WTC11 (cell line): ENCODE measurements around the gene DAD1. TPM values are rescaled to one million over a fixed set of nuclear protein-coding genes. Genes with fewer than 3 reads are reported as not detected.
"Not testable (repeated sequence)": the region's sequence is repeated elsewhere in the genome, so short reads cannot be mapped to it uniquely, and the experiment has no call there.

ENCODE experiments used
- ATAC-seq: fragments of 200-7000 bp; cut with Tn5 transposase; 2 replicates; pipeline ENCODE4 v1.10.0; 2021; ENCODE audit warnings: mild to moderate bottlenecking, moderate library complexity
- CTCF ChIA-PET: fragments of 300-600 bp; sonication (Branson Sonifier 250); formaldehyde crosslinking; loops from one replicate; lab custom pipeline; 2021; ENCODE audit warnings: antibody characterized with exemption; lab: Charles Lee
- POLR2A ChIA-PET: fragments of 350-600 bp; sonication (Branson Sonifier 250); formaldehyde crosslinking; loops from one replicate; lab custom pipeline; 2021; ENCODE audit warnings: antibody characterized with exemption; lab: Charles Lee
- DNase-seq: peaks from one replicate; pipeline ENCODE4 v3.0.0; 2021; ENCODE audit warnings: low spot score
- H3K27ac Mint-ChIP-seq: 2 replicates; pipeline ENCODE4 v1.8.0; 2021; ENCODE audit warnings: mixed read lengths
- H3K27me3 Mint-ChIP-seq: 2 replicates; pipeline ENCODE4 v1.8.0; 2021; ENCODE audit warnings: low read depth, mild to moderate bottlenecking, moderate library complexity, mixed read lengths
- H3K36me3 Mint-ChIP-seq: 2 replicates; pipeline ENCODE4 v1.8.0; 2021; ENCODE audit warnings: mixed read lengths
- H3K4me1 Mint-ChIP-seq: 2 replicates; pipeline ENCODE4 v1.8.0; 2022; ENCODE audit warnings: mixed read lengths
- H3K4me3 Mint-ChIP-seq: 2 replicates; pipeline ENCODE4 v1.8.0; 2021; ENCODE audit warnings: mild to moderate bottlenecking, moderate library complexity, mixed read lengths
- H3K9me3 Mint-ChIP-seq: 2 replicates; pipeline ENCODE4 v1.8.0; 2021; ENCODE audit warnings: mixed read lengths
- CREB1 ChIP-seq: sonication (generic); formaldehyde crosslinking; IDR thresholded peaks from 2 replicates; pipeline ENCODE4 v1.8.0; 2023; ENCODE audit warnings: mild to moderate bottlenecking, missing genetic modification reagents
- CREM ChIP-seq: sonication (generic); formaldehyde crosslinking; IDR thresholded peaks from 2 replicates; pipeline ENCODE4 v1.8.1; 2022; ENCODE audit warnings: mild to moderate bottlenecking, missing genetic modification reagents, moderate library complexity
- IRF2 ChIP-seq: sonication (generic); formaldehyde crosslinking; IDR thresholded peaks from 2 replicates; pipeline ENCODE4 v1.8.0; 2022; ENCODE audit warnings: low read depth, missing genetic modification reagents, borderline replicate concordance
- KAT7 ChIP-seq: sonication (generic); formaldehyde crosslinking; IDR thresholded peaks from 2 replicates; pipeline ENCODE4 v1.8.1; 2023; ENCODE audit warnings: missing genetic modification reagents, mild to moderate bottlenecking, borderline replicate concordance
- PRRX2 ChIP-seq: fragments of 250-450 bp; sonication (Bioruptor Pico); IDR thresholded peaks from 2 replicates; pipeline ENCODE4 v1.8.0; 2021; ENCODE audit warnings: mild to moderate bottlenecking
- SMAD4 ChIP-seq: sonication (generic); formaldehyde crosslinking; IDR thresholded peaks from 2 replicates; pipeline ENCODE4 v1.8.0; 2022; ENCODE audit warnings: mild to moderate bottlenecking, missing genetic modification reagents
- SOX15 ChIP-seq: fragments of 250-450 bp; sonication (Bioruptor Pico); IDR thresholded peaks from 2 replicates; pipeline ENCODE4 v1.9.0; 2021; ENCODE audit warnings: mild to moderate bottlenecking
- ZNF121 ChIP-seq: sonication (generic); formaldehyde crosslinking; IDR thresholded peaks from 2 replicates; pipeline ENCODE4 v1.8.0; 2023; ENCODE audit warnings: missing genetic modification reagents
- total RNA-seq: library from RNA; stranded (reverse); gene quantifications from 3 replicates; pipeline ENCODE4 v1.2.3, GENCODE V29; 2021
- TF ChIP-seq, protein P1 (sequence below): sonication (generic); formaldehyde crosslinking; IDR thresholded peaks from 2 replicates; pipeline ENCODE4 v1.8.0; 2023; ENCODE audit warnings: mild to moderate bottlenecking, missing genetic modification reagents
- TF ChIP-seq, protein P2 (sequence below): fragments of 250-450 bp; sonication (Bioruptor Pico); IDR thresholded peaks from 2 replicates; pipeline ENCODE4 v1.9.0; 2021; ENCODE audit warnings: moderate library complexity, mild to moderate bottlenecking, inconsistent platforms, borderline replicate concordance
- TF ChIP-seq, protein P3 (sequence below): sonication (generic); formaldehyde crosslinking; IDR thresholded peaks from 2 replicates; pipeline ENCODE4 v1.8.0; 2023; ENCODE audit warnings: missing genetic modification reagents, mild to moderate bottlenecking, borderline replicate concordance
- TF ChIP-seq, protein P4 (sequence below): fragments of 250-450 bp; sonication (Bioruptor Pico); IDR thresholded peaks from 2 replicates; pipeline ENCODE4 v1.9.0; 2021; ENCODE audit warnings: mild to moderate bottlenecking, borderline replicate concordance
- TF ChIP-seq, protein P5 (sequence below): fragments of 250-450 bp; sonication (Bioruptor Pico); IDR thresholded peaks from 2 replicates; pipeline ENCODE4 v2.1.2; 2022; ENCODE audit warnings: mild to moderate bottlenecking, moderate library complexity

Gene DAD1
- total RNA-seq, 1 experiment from 2014 or later: 125 TPM

DNA sequence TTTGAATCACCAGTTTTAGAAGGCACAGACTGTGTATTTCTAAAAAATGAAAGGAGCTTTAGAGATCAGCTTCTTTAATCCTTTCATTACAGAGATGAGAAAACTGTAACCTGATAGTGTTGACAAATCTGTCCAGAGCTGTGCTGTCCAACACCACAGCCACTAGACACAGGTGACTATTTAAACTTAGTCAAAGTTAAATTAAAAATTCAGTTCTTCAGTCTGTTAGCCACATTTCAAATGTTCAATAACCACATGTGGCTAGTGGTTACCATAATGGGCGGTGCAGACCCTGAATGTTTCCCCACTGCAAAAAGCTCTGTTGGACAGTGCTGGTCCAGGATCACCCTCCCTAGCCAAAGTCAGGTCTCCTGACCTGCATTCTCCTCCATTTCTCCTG lies 21.6 kb downstream of the DAD1 start:
- Mint-ChIP-seq H3K9me3 (no peaks in the 10 kb centered on the region), H3K36me3 (peaks cover 32% of the 10 kb centered on the region), H3K4me1 (peaks cover 17% of the 10 kb centered on the region), H3K27ac (no peak overlapping the region), H3K4me3 (no peak overlapping the region), H3K27me3 (no peaks in the 10 kb centered on the region)
- no peak for DNase-seq
- ChIA-PET POLR2A (no interaction called here), CTCF (interaction anchor here (1.2 kb wide), 1 partner anchor 9 kb away, joined by 3 read pairs; no protein-coding TSS in a partner anchor)
- TF ChIP-seq, protein P1, sequence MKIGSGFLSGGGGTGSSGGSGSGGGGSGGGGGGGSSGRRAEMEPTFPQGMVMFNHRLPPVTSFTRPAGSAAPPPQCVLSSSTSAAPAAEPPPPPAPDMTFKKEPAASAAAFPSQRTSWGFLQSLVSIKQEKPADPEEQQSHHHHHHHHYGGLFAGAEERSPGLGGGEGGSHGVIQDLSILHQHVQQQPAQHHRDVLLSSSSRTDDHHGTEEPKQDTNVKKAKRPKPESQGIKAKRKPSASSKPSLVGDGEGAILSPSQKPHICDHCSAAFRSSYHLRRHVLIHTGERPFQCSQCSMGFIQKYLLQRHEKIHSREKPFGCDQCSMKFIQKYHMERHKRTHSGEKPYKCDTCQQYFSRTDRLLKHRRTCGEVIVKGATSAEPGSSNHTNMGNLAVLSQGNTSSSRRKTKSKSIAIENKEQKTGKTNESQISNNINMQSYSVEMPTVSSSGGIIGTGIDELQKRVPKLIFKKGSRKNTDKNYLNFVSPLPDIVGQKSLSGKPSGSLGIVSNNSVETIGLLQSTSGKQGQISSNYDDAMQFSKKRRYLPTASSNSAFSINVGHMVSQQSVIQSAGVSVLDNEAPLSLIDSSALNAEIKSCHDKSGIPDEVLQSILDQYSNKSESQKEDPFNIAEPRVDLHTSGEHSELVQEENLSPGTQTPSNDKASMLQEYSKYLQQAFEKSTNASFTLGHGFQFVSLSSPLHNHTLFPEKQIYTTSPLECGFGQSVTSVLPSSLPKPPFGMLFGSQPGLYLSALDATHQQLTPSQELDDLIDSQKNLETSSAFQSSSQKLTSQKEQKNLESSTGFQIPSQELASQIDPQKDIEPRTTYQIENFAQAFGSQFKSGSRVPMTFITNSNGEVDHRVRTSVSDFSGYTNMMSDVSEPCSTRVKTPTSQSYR (CRISPR knock-in tag): no peak
- TF ChIP-seq KAT7 (CRISPR knock-in tag) (no peak), SOX15 (no peak)
- TF ChIP-seq, protein P2, sequence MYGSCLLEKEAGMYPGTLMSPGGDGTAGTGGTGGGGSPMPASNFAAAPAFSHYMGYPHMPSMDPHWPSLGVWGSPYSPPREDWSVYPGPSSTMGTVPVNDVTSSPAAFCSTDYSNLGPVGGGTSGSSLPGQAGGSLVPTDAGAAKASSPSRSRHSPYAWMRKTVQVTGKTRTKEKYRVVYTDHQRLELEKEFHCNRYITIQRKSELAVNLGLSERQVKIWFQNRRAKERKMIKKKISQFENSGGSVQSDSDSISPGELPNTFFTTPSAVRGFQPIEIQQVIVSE: no peak
- ATAC-seq: no peak

DNA sequence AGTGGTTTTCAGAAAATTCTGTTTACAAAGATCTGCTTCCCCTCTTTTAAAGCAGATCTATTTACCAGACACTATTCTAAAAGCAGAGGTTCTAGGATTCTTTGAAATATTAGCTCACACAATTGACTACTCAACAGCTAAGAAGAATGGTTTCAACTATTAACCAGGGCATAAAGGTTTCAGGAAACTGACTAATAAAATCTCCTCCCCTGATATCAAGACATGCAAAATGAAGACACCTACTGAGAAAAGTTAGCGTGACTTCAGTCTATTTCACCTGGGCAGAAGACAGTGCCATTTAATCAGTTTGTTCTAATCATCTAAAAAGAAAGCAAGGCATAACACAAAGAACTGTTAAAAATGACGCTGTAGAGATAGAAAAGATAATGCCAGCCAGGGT lies 22.2 kb downstream of the DAD1 start:
- CTCF ChIA-PET: interaction anchor here (1.2 kb wide), 1 partner anchor 9 kb away, joined by 3 read pairs; no protein-coding TSS in a partner anchor

DNA sequence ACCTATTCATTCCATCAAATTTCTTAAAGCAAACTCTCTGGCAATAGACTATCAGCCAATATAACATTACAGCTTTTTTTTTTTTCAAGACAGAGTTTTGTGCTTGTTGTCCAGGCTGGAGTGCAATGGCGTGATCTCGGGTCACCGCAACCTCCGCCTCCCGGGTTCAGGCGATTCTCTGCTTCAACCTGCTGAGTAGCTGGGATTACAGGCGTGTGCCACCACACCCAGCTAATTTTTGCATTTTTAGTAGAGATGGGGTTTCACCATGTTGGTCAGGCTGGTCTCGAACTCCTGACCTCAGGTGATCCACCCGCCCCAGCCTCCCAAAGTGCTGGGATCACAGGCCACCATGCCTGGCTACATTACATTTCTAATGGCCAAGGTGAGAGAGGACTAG lies 22.8 kb downstream of the DAD1 start:
- H3K9me3 Mint-ChIP-seq, H3K27me3 Mint-ChIP-seq: not testable (repeated sequence)

More for the DNA sequence above, 22.2 kb downstream of the DAD1 start:
- Mint-ChIP-seq H3K4me3 (no peak overlapping the region), H3K4me1 (peaks cover 17% of the 10 kb centered on the region), H3K36me3 (peaks cover 26% of the 10 kb centered on the region), H3K27me3 (no peaks in the 10 kb centered on the region), H3K9me3 (no peaks in the 10 kb centered on the region)
- POLR2A ChIA-PET: no interaction called here
- no peak for ATAC-seq
- TF ChIP-seq, protein P3, sequence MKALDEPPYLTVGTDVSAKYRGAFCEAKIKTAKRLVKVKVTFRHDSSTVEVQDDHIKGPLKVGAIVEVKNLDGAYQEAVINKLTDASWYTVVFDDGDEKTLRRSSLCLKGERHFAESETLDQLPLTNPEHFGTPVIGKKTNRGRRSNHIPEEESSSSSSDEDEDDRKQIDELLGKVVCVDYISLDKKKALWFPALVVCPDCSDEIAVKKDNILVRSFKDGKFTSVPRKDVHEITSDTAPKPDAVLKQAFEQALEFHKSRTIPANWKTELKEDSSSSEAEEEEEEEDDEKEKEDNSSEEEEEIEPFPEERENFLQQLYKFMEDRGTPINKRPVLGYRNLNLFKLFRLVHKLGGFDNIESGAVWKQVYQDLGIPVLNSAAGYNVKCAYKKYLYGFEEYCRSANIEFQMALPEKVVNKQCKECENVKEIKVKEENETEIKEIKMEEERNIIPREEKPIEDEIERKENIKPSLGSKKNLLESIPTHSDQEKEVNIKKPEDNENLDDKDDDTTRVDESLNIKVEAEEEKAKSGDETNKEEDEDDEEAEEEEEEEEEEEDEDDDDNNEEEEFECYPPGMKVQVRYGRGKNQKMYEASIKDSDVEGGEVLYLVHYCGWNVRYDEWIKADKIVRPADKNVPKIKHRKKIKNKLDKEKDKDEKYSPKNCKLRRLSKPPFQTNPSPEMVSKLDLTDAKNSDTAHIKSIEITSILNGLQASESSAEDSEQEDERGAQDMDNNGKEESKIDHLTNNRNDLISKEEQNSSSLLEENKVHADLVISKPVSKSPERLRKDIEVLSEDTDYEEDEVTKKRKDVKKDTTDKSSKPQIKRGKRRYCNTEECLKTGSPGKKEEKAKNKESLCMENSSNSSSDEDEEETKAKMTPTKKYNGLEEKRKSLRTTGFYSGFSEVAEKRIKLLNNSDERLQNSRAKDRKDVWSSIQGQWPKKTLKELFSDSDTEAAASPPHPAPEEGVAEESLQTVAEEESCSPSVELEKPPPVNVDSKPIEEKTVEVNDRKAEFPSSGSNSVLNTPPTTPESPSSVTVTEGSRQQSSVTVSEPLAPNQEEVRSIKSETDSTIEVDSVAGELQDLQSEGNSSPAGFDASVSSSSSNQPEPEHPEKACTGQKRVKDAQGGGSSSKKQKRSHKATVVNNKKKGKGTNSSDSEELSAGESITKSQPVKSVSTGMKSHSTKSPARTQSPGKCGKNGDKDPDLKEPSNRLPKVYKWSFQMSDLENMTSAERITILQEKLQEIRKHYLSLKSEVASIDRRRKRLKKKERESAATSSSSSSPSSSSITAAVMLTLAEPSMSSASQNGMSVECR (CRISPR knock-in tag): no peak
- TF ChIP-seq, protein P4, sequence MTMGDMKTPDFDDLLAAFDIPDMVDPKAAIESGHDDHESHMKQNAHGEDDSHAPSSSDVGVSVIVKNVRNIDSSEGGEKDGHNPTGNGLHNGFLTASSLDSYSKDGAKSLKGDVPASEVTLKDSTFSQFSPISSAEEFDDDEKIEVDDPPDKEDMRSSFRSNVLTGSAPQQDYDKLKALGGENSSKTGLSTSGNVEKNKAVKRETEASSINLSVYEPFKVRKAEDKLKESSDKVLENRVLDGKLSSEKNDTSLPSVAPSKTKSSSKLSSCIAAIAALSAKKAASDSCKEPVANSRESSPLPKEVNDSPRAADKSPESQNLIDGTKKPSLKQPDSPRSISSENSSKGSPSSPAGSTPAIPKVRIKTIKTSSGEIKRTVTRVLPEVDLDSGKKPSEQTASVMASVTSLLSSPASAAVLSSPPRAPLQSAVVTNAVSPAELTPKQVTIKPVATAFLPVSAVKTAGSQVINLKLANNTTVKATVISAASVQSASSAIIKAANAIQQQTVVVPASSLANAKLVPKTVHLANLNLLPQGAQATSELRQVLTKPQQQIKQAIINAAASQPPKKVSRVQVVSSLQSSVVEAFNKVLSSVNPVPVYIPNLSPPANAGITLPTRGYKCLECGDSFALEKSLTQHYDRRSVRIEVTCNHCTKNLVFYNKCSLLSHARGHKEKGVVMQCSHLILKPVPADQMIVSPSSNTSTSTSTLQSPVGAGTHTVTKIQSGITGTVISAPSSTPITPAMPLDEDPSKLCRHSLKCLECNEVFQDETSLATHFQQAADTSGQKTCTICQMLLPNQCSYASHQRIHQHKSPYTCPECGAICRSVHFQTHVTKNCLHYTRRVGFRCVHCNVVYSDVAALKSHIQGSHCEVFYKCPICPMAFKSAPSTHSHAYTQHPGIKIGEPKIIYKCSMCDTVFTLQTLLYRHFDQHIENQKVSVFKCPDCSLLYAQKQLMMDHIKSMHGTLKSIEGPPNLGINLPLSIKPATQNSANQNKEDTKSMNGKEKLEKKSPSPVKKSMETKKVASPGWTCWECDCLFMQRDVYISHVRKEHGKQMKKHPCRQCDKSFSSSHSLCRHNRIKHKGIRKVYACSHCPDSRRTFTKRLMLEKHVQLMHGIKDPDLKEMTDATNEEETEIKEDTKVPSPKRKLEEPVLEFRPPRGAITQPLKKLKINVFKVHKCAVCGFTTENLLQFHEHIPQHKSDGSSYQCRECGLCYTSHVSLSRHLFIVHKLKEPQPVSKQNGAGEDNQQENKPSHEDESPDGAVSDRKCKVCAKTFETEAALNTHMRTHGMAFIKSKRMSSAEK (CRISPR knock-in tag): no peak
- TF ChIP-seq ZNF121 (no peak), SMAD4 (no peak), CREB1 (no peak), IRF2 (CRISPR knock-in tag) (no peak), CREM (CRISPR knock-in tag) (no peak), PRRX2 (CRISPR knock-in tag) (no peak)
- TF ChIP-seq, protein P5, sequence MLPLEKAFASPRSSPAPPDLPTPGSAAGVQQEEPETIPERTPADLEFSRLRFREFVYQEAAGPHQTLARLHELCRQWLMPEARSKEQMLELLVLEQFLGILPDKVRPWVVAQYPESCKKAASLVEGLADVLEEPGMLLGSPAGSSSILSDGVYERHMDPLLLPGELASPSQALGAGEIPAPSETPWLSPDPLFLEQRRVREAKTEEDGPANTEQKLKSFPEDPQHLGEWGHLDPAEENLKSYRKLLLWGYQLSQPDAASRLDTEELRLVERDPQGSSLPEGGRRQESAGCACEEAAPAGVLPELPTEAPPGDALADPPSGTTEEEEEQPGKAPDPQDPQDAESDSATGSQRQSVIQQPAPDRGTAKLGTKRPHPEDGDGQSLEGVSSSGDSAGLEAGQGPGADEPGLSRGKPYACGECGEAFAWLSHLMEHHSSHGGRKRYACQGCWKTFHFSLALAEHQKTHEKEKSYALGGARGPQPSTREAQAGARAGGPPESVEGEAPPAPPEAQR (CRISPR knock-in tag): no peak
- TF ChIP-seq, all 79 proteins: peak for 0
- no peak for DNase-seq
- H3K27ac Mint-ChIP-seq: no peak overlapping the region

More for the DNA sequence above, 22.8 kb downstream of the DAD1 start:
- Mint-ChIP-seq H3K36me3 (peaks cover 25% of the 10 kb centered on the region), H3K4me1 (peaks cover 20% of the 10 kb centered on the region)
- CTCF ChIA-PET: interaction anchor here (1.2 to 1.4 kb wide), 2 partner anchors 8 to 9 kb away, joined by 3 to 5 read pairs; no protein-coding TSS in a partner anchor
- H3K27ac Mint-ChIP-seq, DNase-seq, H3K4me3 Mint-ChIP-seq, POLR2A ChIA-PET, ATAC-seq: not testable (repeated sequence)
